Left renal cortex interstitium (tissue), 4 donors: ENCODE data around the gene SLC16A7. TPM values are rescaled to one million over a fixed set of nuclear protein-coding genes. Genes with fewer than 3 reads are reported as not detected.

Experiments used
- DNase-seq, 4 donors: peaks; one replicate each; pipeline ENCODE4 v3.0.0-alpha.2; 2013; ENCODE audit warnings: low read depth in 4 of 4, low spot score in 2 of 4, missing footprints in 1 of 4
- polyA plus RNA-seq, 4 donors: library from polyadenylated mRNA; unstranded; fragments of 120-200 nt; gene quantifications; one replicate each; pipeline ENCODE4 v1.2.1, GENCODE V29; 2013; ENCODE audit not compliant: insufficient read length in 4 of 4

The SLC16A7 gene
- polyA plus RNA-seq, 4 donors, result 3.2 to 5.7 (median 4.6) TPM

DNA sequence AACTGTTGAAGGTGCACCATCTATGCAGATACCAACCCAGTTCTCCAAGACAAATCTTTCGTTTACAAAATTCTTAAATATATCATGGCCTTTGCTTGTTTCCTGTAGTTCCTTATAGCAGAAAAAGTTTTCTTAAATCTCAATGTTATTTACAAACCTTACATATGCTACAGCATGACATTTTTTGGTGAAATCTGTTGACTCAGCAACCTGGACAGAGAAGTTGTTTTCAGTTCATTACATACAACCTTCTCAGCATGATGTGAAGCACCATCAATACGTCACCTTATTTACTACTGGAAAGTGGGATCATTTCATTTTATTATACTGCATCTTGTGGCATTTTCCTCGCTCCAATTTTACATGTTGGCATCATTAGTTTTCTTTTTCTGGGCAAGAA lies 231.9 kb downstream of the SLC16A7 start:
- no peak for DNase-seq

DNA sequence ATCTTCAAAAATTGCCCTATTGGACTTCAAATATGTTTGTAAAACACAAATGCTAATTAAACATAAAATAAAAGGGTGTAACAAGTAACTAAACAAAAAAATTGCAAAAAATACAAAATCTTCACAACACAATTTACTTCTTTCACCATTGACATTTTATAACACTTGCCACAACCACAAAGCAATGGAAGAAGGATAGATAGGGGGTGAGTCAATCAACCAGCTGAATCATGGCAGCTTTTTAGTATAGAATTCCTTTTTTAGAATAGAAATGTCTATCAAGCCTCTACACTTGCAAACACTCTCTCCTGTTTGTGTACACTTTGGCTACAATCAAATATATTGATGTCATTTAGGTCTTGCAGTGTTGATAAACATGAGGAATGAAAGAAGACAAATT lies 232.7 kb downstream of the SLC16A7 start:
- DNase-seq, result no peak

DNA sequence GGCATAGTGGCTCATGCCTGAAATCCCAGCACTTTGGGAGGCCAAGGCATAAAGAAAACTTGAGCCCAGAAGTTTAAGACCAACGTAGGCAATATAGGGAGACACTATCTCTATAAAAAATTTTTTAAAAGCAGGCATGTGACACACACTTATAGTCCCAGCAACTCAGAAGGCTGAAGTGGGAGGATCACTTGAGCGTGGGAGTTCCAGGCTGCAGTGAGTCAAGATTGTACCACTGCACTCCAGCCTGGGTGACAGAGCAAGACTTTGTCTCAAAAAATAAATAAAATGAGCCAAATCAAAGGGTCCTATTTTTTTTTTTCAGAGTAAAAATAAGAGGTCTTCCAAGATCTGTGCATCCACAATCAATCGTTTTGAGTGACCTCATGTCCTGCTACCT lies 237.6 kb downstream of the SLC16A7 start:
- DNase-seq, result no peak

DNA sequence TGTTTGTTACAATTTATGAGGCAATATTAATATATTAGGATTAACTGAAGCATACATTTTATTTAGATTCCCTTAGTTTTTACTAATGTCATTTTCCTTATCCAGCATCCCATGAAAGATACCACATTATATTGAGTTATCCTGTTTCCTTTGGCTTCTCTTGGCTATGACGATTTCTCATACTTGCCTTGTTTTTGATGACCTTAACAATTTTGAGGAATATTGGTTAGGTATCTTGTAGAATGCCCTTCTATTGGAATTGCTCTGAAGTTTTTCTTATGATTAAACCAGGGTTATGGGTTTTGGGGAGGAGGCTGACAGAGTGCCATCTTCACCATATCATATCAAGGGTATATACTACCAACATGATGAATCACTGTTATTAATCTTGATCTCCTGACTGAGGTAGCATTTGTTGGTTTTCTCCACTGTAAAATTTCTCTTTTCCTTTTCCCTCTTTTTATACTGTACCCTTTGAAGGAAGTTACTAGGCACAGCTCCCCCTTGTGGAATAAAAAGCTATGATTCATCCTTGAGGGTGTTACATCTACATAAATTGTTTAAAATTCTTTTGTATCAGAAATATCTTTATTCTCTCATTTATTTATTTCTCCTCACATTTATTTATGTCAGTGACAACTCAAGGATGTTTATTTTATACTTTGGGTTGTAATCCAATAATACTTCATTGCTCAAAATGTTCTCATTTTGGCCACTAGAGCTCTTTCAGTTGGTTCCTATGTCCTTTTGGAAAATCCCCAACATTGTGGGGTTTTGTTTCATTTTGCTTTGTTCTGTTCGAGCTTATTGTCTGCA lies 239.0 kb downstream of the SLC16A7 start:
- DNase-seq, result no peak
